HG02973 (cell line): ENCODE data around the gene MGMT.

Experiments
- ATAC-seq: cut with Tn5 transposase; IDR thresholded peaks from one replicate; pipeline ENCODE4 v1.9.1; 2021; ENCODE audit warnings: moderate library complexity; ENCODE audit not compliant: unreplicated experiment

Gene MGMT

GRCh38 chr10:129754211-129755050 is 287.4 kb downstream of the MGMT start:
- ATAC-seq: no peak

GRCh38 chr10:129755158-129755591 is 288.1 kb downstream of the MGMT start:
- no peak for ATAC-seq

- ATAC-seq: no peak
These were observed 288.6 kb downstream of the MGMT start for GRCh38 chr10:129755621-129756020.

GRCh38 chr10:129756912-129757901 is 290.2 kb downstream of the MGMT start:
- ATAC-seq: no peak

GRCh38 chr10:129758207-129759021 is 291.4 kb downstream of the MGMT start:
- no peak for ATAC-seq

GRCh38 chr10:129759214-129760002 is 292.4 kb downstream of the MGMT start:
- no peak for ATAC-seq

GRCh38 chr10:129760003-129760315 is 292.9 kb downstream of the MGMT start:
- no peak for ATAC-seq

GRCh38 chr10:129760416-129760815 is 293.4 kb downstream of the MGMT start:
- ATAC-seq: no peak

- ATAC-seq: no peak
These were observed 294.3 kb downstream of the MGMT start for GRCh38 chr10:129761197-129761972.

- no peak for ATAC-seq
These were observed 295.2 kb downstream of the MGMT start for GRCh38 chr10:129761981-129762956.

GRCh38 chr10:129764011-129764900 is 297.2 kb downstream of the MGMT start:
- no peak for ATAC-seq

- no peak for ATAC-seq
These were observed 298.0 kb downstream of the MGMT start for GRCh38 chr10:129764901-129765663.

- ATAC-seq: no peak
These were observed 298.9 kb downstream of the MGMT start for GRCh38 chr10:129765664-129766550.

- no peak for ATAC-seq
These were observed 299.8 kb downstream of the MGMT start for GRCh38 chr10:129766611-129767550.
